ENCODE measurements around the gene IWS1.
"Not testable (repeated sequence)": the region's sequence is repeated elsewhere in the genome, so short reads cannot be mapped to it uniquely, and the experiment has no call there.

Gene IWS1

GRCh38 chr2:127462461-127462860 is 63.8 kb downstream of the IWS1 start:
- no peak for DNase-seq (ENCODE audit: low read depth in 3 of 3, low spot score in 1 of 3)

GRCh38 chr2:127456960-127457359 is 69.3 kb downstream of the IWS1 start:
- no peak for DNase-seq (ENCODE audit: low read depth in 3 of 3, low spot score in 1 of 3)

GRCh38 chr2:127455566-127456493 is 70.5 kb downstream of the IWS1 start:
- DNase-seq (ENCODE audit: low read depth in 3 of 3, low spot score in 1 of 3), result no peak

GRCh38 chr2:127454595-127455565 is 71.4 kb downstream of the IWS1 start:
- DNase-seq (ENCODE audit: low read depth in 3 of 3, low spot score in 1 of 3), result no peak

- DNase-seq (ENCODE audit: low read depth in 3 of 3, low spot score in 1 of 3), result no peak
Measured at GRCh38 chr2:127453392-127454171, 72.7 kb downstream of the IWS1 start.

GRCh38 chr2:127453013-127453391 is 73.3 kb downstream of the IWS1 start:
- DNase-seq (ENCODE audit: low read depth in 3 of 3, low spot score in 1 of 3), result no peak

- DNase-seq (ENCODE audit: low read depth in 3 of 3, low spot score in 1 of 3), result not testable (repeated sequence)
Measured at GRCh38 chr2:127452423-127452822, 73.9 kb downstream of the IWS1 start.

GRCh38 chr2:127451981-127452380 is 74.3 kb downstream of the IWS1 start:
- DNase-seq (ENCODE audit: low read depth in 3 of 3, low spot score in 1 of 3), result no peak

GRCh38 chr2:127449898-127450297 is 76.4 kb downstream of the IWS1 start:
- DNase-seq (ENCODE audit: low read depth in 3 of 3, low spot score in 1 of 3), result no peak

- DNase-seq (ENCODE audit: low read depth in 3 of 3, low spot score in 1 of 3), result no peak
Measured at GRCh38 chr2:127449414-127449813, 76.9 kb downstream of the IWS1 start.

GRCh38 chr2:127448526-127448925 is 77.8 kb downstream of the IWS1 start:
- DNase-seq (ENCODE audit: low read depth in 3 of 3, low spot score in 1 of 3), result no peak

GRCh38 chr2:127439343-127439742 is 86.9 kb downstream of the IWS1 start:
- no peak for DNase-seq (ENCODE audit: low read depth in 3 of 3, low spot score in 1 of 3)

- no peak for DNase-seq (ENCODE audit: low read depth in 3 of 3, low spot score in 1 of 3)
Measured at GRCh38 chr2:127437781-127438726, 88.2 kb downstream of the IWS1 start.

- no peak for DNase-seq (ENCODE audit: low read depth in 3 of 3, low spot score in 1 of 3)
Measured at GRCh38 chr2:127437056-127437455, 89.2 kb downstream of the IWS1 start.

GRCh38 chr2:127434515-127434914 is 91.8 kb downstream of the IWS1 start:
- no peak for DNase-seq (ENCODE audit: low read depth in 3 of 3, low spot score in 1 of 3)

- no peak for DNase-seq (ENCODE audit: low read depth in 3 of 3, low spot score in 1 of 3)
Measured at GRCh38 chr2:127431408-127432023, 94.8 kb downstream of the IWS1 start.

All from stimulated activated CD4-positive, alpha-beta T cell treated with anti-CD3 and anti-CD28 coated beads, TNF-alpha, amount 100 ng/mL, for 1 hour (primary cell).